AG04449 (cell line): ENCODE measurements around the gene IL1RN.

ENCODE experiments used
- CTCF ChIA-PET: fragments of 350-600 bp; formaldehyde crosslinking; extraction: SDS; loops from one replicate; lab custom pipeline; 2021; ENCODE audit warnings: antibody characterized with exemption; lab: Yijun Ruan, JAX
- POLR2A ChIA-PET: fragments of 400-600, 350-600 bp; formaldehyde crosslinking; extraction: SDS; loops from one replicate; lab custom pipeline; 2020; ENCODE audit warnings: antibody characterized with exemption, inconsistent platforms; lab: Yijun Ruan, JAX
- DNase-seq: peaks from one replicate; pipeline ENCODE4 v3.0.0-alpha.2; 2010; ENCODE audit warnings: low read depth, low spot score
- H3K4me3 ChIP-seq: 2 replicates; pipeline ENCODE4 v1.5.1; 2011; ENCODE audit warnings: low read depth, mild to moderate bottlenecking, control low read depth, low read length
- CTCF ChIP-seq: IDR thresholded peaks from one replicate; pipeline ENCODE4 v1.5.1; 2011; ENCODE audit warnings: mild to moderate bottlenecking, moderate library complexity, low read length, control low read depth, inconsistent platforms; ENCODE audit not compliant: insufficient read depth; ENCODE audit errors: missing control alignments

The IL1RN gene

GRCh38 chr2:113181258-113182051 lies 54.1 kb downstream of the IL1RN start:
- H3K4me3 ChIP-seq, result no peak overlapping the region
- POLR2A ChIA-PET, result no interaction called here
- CTCF ChIA-PET, result interaction anchor here (0.9 to 4.9 kb wide), 5 partner anchors 18 to 209 kb away, joined by 4 to 33 read pairs (median 8); no protein-coding TSS in a partner anchor
- no peak for DNase-seq
- no peak for TF ChIP-seq CTCF

- TF ChIP-seq CTCF, result no peak
- H3K4me3 ChIP-seq, result no peak overlapping the region
- ChIA-PET POLR2A (no interaction called here), CTCF (interaction anchor here (1.2 to 4.9 kb wide), 5 partner anchors 16 to 207 kb away, joined by 3 to 33 read pairs (median 7); no protein-coding TSS in a partner anchor)
- DNase-seq, result no peak
These were observed 55.3 kb downstream of the IL1RN start for GRCh38 chr2:113182471-113183260.

GRCh38 chr2:113183264-113183663 lies 55.9 kb downstream of the IL1RN start:
- ChIA-PET CTCF (interaction anchor here (1.2 to 4.9 kb wide), 5 partner anchors 9 to 207 kb away, joined by 3 to 33 read pairs (median 7); no protein-coding TSS in a partner anchor), POLR2A (no interaction called here)
- no peak for DNase-seq
- no peak for TF ChIP-seq CTCF
- H3K4me3 ChIP-seq, result no peak overlapping the region
